Brain microvascular endothelial cell (primary cell): Measurements from ENCODE around the gene TRIM41.

ENCODE experiments used
- DNase-seq: peaks from one replicate; pipeline ENCODE4 v3.0.0-alpha.2; 2020
- H3K27ac ChIP-seq: fragments of 250-450 bp; sonication (Bioruptor Pico); 2 replicates; pipeline ENCODE4 v1.5.1; 2020; ENCODE audit warnings: mild to moderate bottlenecking, moderate library complexity
- H3K27me3 ChIP-seq: fragments of 250-450 bp; sonication (Bioruptor Pico); replicated peaks from 2 replicates; pipeline ENCODE4 v1.5.1; 2020; ENCODE audit warnings: mild to moderate bottlenecking
- H3K36me3 ChIP-seq: fragments of 250-450 bp; sonication (Bioruptor Pico); replicated peaks from 2 replicates; pipeline ENCODE4 v1.5.1; 2020; ENCODE audit warnings: mild to moderate bottlenecking
- H3K4me3 ChIP-seq: 2 replicates; pipeline ENCODE4 v1.5.1; 2011; ENCODE audit warnings: low read depth, mild to moderate bottlenecking, control low read depth, low read length, moderate library complexity
- CTCF ChIP-seq: IDR thresholded peaks from 2 replicates; pipeline ENCODE4 v1.5.1; 2011; ENCODE audit warnings: low read depth, mild to moderate bottlenecking, moderate library complexity, low read length, control low read depth, inconsistent platforms; ENCODE audit errors: missing control alignments
- in situ Hi-C: cut with HindIII; loops from 2 replicates; pipeline ENCODE4 v1.10.0; 2017; ENCODE audit warnings: low sequenced_read_pairs, low pct_ligation_motif_present

TRIM41 gene

GRCh38 chr5:181236471-181236870, 13.4 kb downstream of the TRIM41 start:
- no peak overlapping the region for H3K27ac ChIP-seq
- in situ Hi-C loops = no loop called here
- no peak for TF ChIP-seq CTCF
- no peak overlapping the region for H3K4me3 ChIP-seq
- no peaks in the 10 kb centered on the region for H3K27me3 ChIP-seq
- peaks cover 80% of the 10 kb centered on the region for H3K36me3 ChIP-seq
- no peak for DNase-seq

DNA sequence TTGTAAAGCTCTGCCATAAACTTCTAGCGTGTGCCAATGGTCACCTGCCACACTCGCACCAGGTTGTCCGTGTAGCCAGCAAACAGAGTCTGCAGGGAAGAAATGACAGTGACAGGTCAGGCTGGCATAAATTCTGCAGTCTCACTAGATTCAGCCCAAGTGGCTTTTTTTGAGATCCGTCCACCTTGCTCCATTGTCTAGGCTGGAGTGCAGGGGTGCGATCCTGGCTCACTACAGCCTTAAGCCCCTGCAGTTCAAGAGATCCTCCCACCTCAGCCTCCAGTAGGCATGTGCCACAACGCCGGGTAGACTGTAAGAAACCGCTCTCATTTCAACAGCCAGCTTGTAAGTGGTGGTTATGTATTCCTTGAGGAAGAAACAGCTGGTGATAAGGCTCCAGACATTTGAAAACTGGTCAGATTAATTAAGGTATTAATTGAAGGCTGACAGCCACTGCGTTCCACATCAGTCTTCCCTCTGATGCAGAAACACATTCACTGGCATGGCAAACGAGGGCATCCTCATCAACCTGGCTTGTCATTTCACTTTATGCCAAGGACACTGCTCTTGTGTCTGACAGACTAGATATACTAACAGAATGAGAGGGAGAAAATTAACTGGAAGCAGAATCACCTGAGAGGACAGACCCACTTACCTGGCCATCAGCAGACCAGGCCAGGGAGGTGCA, 14.0 kb downstream of the TRIM41 start:
- DNase-seq = no peak
- H3K27me3 ChIP-seq = no peaks in the 10 kb centered on the region
- H3K27ac ChIP-seq = no peak overlapping the region
- no peak for TF ChIP-seq CTCF
- no peak overlapping the region for H3K4me3 ChIP-seq
- in situ Hi-C loops = no loop called here
- H3K36me3 ChIP-seq = peaks cover 85% of the 10 kb centered on the region

GRCh38 chr5:181237729-181238385, 14.8 kb downstream of the TRIM41 start:
- Histone ChIP-seq H3K4me3 (no peak overlapping the region), H3K27ac (no peak overlapping the region), H3K36me3 (peaks cover 89% of the 10 kb centered on the region), H3K27me3 (no peaks in the 10 kb centered on the region)
- TF ChIP-seq CTCF = no peak
- in situ Hi-C loops = no loop called here
- no peak for DNase-seq

DNA sequence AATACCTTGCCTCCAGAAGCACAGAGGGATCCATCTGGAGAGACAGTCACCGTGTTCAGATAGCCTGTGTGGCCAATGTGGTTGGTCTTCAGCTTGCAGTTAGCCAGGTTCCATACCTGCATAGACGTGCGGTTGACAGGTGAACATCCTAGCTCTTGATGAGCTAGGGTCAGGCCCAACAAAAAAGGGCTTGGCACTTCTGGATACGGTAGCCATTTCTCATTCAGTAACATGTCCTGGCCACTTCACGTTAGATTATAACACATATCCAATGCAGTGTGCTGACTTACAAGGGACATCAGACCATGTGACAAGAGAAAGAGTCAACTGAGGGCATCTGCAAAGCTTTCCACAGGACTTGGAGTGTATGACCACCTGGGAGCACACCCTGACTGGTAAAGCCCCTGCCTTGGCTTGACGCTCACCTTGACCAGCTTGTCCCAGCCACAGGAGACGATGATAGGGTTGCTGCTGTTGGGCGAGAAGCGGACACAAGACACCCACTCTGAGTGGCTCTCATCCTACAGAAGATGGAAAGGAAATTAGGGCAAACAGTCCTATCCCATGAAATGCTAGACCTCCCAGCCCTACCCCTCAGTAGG, 16.1 kb downstream of the TRIM41 start:
- H3K27ac ChIP-seq = no peak overlapping the region
- H3K27me3 ChIP-seq = no peaks in the 10 kb centered on the region
- H3K4me3 ChIP-seq = no peak overlapping the region
- TF ChIP-seq CTCF = no peak
- no peak for DNase-seq
- H3K36me3 ChIP-seq = peaks cover 84% of the 10 kb centered on the region
- in situ Hi-C loops = no loop called here

GRCh38 chr5:181241393-181241975, 18.4 kb downstream of the TRIM41 start:
- Histone ChIP-seq H3K27ac (peak overlapping the region; percentile 94), H3K36me3 (peaks cover 69% of the 10 kb centered on the region), H3K4me3 (peak overlapping the region; percentile 99), H3K27me3 (no peaks in the 10 kb centered on the region)
- peak; percentile 22 for TF ChIP-seq CTCF
- in situ Hi-C loops = no loop called here
- DNase-seq = peak; percentile 84
